K562 (cell line): ENCODE measurements around the gene UBALD2. TPM values are rescaled to one million over a fixed set of nuclear protein-coding genes. Genes with fewer than 3 reads are reported as not detected.

Experiments used
- FIP1L1 ChIP-seq: fragments of 200-400 bp; formaldehyde crosslinking; IDR thresholded peaks from 2 replicates; pipeline ENCODE4 v1.6.1; 2018; ENCODE audit warnings: mild to moderate bottlenecking, low read depth, low read length; ENCODE audit not compliant: poor library complexity, severe bottlenecking
- FOXK2 ChIP-seq, 2 experiments: fragments of 450-650 bp; IDR thresholded peaks in 1 of 2; conservative IDR thresholded peaks in 1 of 2; 2 replicates each; pipeline ENCODE4 v1.6.1; 2016; ENCODE audit warnings: low read depth in 2 of 2, mild to moderate bottlenecking in 1 of 2
- FOXO4 ChIP-seq: fragments of 450-650 bp; formaldehyde crosslinking; IDR thresholded peaks from 2 replicates; pipeline ENCODE4 v1.4.0; 2020; ENCODE audit warnings: mild to moderate bottlenecking, moderate library complexity
- HOMEZ ChIP-seq: fragments of 250-450 bp; sonication (Bioruptor Pico); IDR thresholded peaks from 2 replicates; pipeline ENCODE4 v1.4.0; 2020; ENCODE audit warnings: mild to moderate bottlenecking, moderate library complexity
- ILF3 ChIP-seq: fragments of 450-650 bp; IDR thresholded peaks from 2 replicates; pipeline ENCODE4 v1.6.1; 2018; ENCODE audit warnings: antibody characterized with exemption, mild to moderate bottlenecking, moderate library complexity, borderline replicate concordance
- NR2C2 ChIP-seq, 2 experiments: fragments of 200-800 bp in 1 of 2; sonication (Bioruptor generic) in 1 of 2; sonication (generic) in 1 of 2; formaldehyde crosslinking in 1 of 2; IDR thresholded peaks; 2 replicates each; pipeline versions ENCODE4 v1.6.1 to v1.8.0; 2016 to 2022; ENCODE audit warnings: mild to moderate bottlenecking in 1 of 2, missing compliant biosample characterization in 1 of 2, missing genetic modification characterization in 1 of 2, missing genetic modification reagents in 1 of 2
- PKNOX1 ChIP-seq: fragments of 450-650 bp; IDR thresholded peaks from 2 replicates; pipeline ENCODE4 v1.6.1; 2016
- PRPF4 ChIP-seq: fragments of 200-400 bp; formaldehyde crosslinking; IDR thresholded peaks from one replicate; pipeline ENCODE4 v1.6.1; 2017; ENCODE audit warnings: low read length, low read depth, mild to moderate bottlenecking; ENCODE audit not compliant: insufficient read depth, poor library complexity, severe bottlenecking
- RBM14 ChIP-seq: fragments of 200-400 bp; formaldehyde crosslinking; IDR thresholded peaks from 2 replicates; pipeline ENCODE4 v1.6.1; 2018; ENCODE audit warnings: low read depth, mild to moderate bottlenecking, low read length, moderate library complexity, borderline replicate concordance; ENCODE audit not compliant: insufficient read depth
- SIN3B ChIP-seq: fragments of 450-650 bp; IDR thresholded peaks from 2 replicates; pipeline ENCODE4 v1.6.1; 2017; ENCODE audit warnings: low read depth, mild to moderate bottlenecking, moderate library complexity
- SIRT6 ChIP-seq: IDR thresholded peaks from one replicate; pipeline ENCODE4 v1.6.1; 2012; ENCODE audit warnings: low read depth, mild to moderate bottlenecking, control low read depth, inconsistent platforms, low read length, moderate library complexity
- SRSF9 ChIP-seq: fragments of 200-400 bp; formaldehyde crosslinking; IDR thresholded peaks from 2 replicates; pipeline ENCODE4 v1.6.1; 2017; ENCODE audit warnings: low read depth, low read length, borderline replicate concordance
- TCF3 ChIP-seq: sonication (generic); formaldehyde crosslinking; IDR thresholded peaks from 2 replicates; pipeline ENCODE4 v1.4.0; 2020; ENCODE audit warnings: mild to moderate bottlenecking, missing genetic modification reagents
- TEAD2 ChIP-seq: fragments of 450-650 bp; IDR thresholded peaks from 2 replicates; pipeline ENCODE4 v1.6.1; 2016; ENCODE audit warnings: missing genetic modification characterization, control low read depth, missing compliant biosample characterization
- ZNF133 ChIP-seq: fragments of 250-450 bp; sonication (Bioruptor Pico); IDR thresholded peaks from 2 replicates; pipeline ENCODE4 v1.4.0; 2020; ENCODE audit warnings: mild to moderate bottlenecking
- ZNF197 ChIP-seq: fragments of 200-800 bp; sonication (Bioruptor generic); IDR thresholded peaks from 2 replicates; pipeline ENCODE4 v1.6.1; 2016; ENCODE audit warnings: low read depth, missing genetic modification characterization, missing compliant biosample characterization
- ZNF239 ChIP-seq: fragments of 250-450 bp; sonication (Bioruptor Pico); IDR thresholded peaks from 2 replicates; pipeline ENCODE4 v1.4.0; 2020; ENCODE audit warnings: mild to moderate bottlenecking
- ZNF511 ChIP-seq: sonication (generic); formaldehyde crosslinking; IDR thresholded peaks from 2 replicates; pipeline ENCODE4 v1.8.0; 2022; ENCODE audit warnings: mild to moderate bottlenecking, missing genetic modification reagents
- ZNF589 ChIP-seq: fragments of 200-800 bp; sonication (Bioruptor generic); IDR thresholded peaks from 2 replicates; pipeline ENCODE4 v1.6.1; 2016; ENCODE audit warnings: low read depth, missing genetic modification characterization, missing compliant biosample characterization
- polyA plus RNA-seq, 8 experiments: library from polyadenylated mRNA; depleted of rRNA in 4 of 8; stranded (reverse) in 5 of 8; unstranded in 3 of 8; fragments of >200 nt; fragmentation: Nextera tagmentation in 2 of 8; fragmentation: Illumina TruSeq in 1 of 8; extraction: Ambion mirVana in 2 of 8; extraction: Trizol in 1 of 8; gene quantifications; 2 replicates each; pipeline versions ENCODE4 v1.2.1 to v1.2.3, GENCODE V29; 2011 to 2014; ENCODE audit warnings: inconsistent platforms in 1 of 8, missing spikeins in 1 of 8
- total RNA-seq, 7 experiments: library from RNA; depleted of rRNA in 6 of 7; stranded (reverse); fragments of >200 nt in 6 of 7; fragmentation: Illumina TruSeq in 2 of 7; extraction: Trizol in 2 of 7; gene quantifications; 2 replicates each; pipeline versions ENCODE4 v1.2.1 to v1.2.3, GENCODE V29; 2011 to 2021; ENCODE audit warnings: low replicate concordance in 1 of 7
- TF ChIP-seq, protein P1 (sequence below), 3 experiments: IDR thresholded peaks in 2 of 3; conservative IDR thresholded peaks in 1 of 3; 2 replicates each; pipeline ENCODE4 v1.5.1; 2011 to 2012; ENCODE audit warnings: low read length in 3 of 3, mild to moderate bottlenecking in 3 of 3, control low read depth in 2 of 3, improper control_type of control experiment in 1 of 3, inconsistent platforms in 1 of 3, low read depth in 1 of 3, mixed read lengths in 1 of 3, moderate library complexity in 1 of 3; ENCODE audit not compliant: insufficient read depth in 2 of 3

UBALD2 gene
- total and polyA plus RNA-seq, 9 of the 15 experiments (the other 6 are each of a cell fraction or from before 2014, with no cell fraction given): 2.3 to 94.1 (median 25.3) TPM

- TF ChIP-seq FOXK2 (conservative IDR thresholded peaks at IDR 0.05 in 1 of 2, IDR thresholded peaks at IDR 0.05 in 1 of 2; ENCODE audit: low read depth in 2 of 2) (peak; percentile 94 to 95), SIN3B (peak; percentile 34; the same call in 1 of the 2 replicates), FIP1L1 (peak; percentile 55), ZNF197 (CRISPR knock-in tag) (0 out of 2 replicates have a peak, but pooled peaks have one; percentile 5), TEAD2 (tag) (no peak), FOXO4 (CRISPR knock-in tag) (no peak), SRSF9 (no peak), PKNOX1 (peak; percentile 30), ZNF239 (CRISPR knock-in tag) (no peak), SIRT6 (no peak), ZNF133 (0 out of 2 replicates have a peak, but pooled peaks have one; percentile 20), ILF3 (no peak), HOMEZ (CRISPR knock-in tag) (no peak), PRPF4 (peak; percentile 38), NR2C2 (CRISPR knock-in tag; IDR thresholded peaks at IDR 0.05) (0 out of 2 replicates have a peak, but pooled peaks have one; percentile 22), NR2C2 (tag; IDR thresholded peaks at IDR 0.05) (no peak), RBM14 (0 out of 2 replicates have a peak, but pooled peaks have one; percentile 62), TCF3 (CRISPR knock-in tag) (no peak), ZNF589 (CRISPR knock-in tag) (no peak), ZNF511 (peak; percentile 53; the same call in 1 of the 2 replicates)
- TF ChIP-seq, protein P1, sequence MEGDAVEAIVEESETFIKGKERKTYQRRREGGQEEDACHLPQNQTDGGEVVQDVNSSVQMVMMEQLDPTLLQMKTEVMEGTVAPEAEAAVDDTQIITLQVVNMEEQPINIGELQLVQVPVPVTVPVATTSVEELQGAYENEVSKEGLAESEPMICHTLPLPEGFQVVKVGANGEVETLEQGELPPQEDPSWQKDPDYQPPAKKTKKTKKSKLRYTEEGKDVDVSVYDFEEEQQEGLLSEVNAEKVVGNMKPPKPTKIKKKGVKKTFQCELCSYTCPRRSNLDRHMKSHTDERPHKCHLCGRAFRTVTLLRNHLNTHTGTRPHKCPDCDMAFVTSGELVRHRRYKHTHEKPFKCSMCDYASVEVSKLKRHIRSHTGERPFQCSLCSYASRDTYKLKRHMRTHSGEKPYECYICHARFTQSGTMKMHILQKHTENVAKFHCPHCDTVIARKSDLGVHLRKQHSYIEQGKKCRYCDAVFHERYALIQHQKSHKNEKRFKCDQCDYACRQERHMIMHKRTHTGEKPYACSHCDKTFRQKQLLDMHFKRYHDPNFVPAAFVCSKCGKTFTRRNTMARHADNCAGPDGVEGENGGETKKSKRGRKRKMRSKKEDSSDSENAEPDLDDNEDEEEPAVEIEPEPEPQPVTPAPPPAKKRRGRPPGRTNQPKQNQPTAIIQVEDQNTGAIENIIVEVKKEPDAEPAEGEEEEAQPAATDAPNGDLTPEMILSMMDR (IDR thresholded peaks at IDR 0.05 in 2 of 3, conservative IDR thresholded peaks at IDR 0.05 in 1 of 3; ENCODE audit: insufficient read depth in 2 of 3, low read depth in 1 of 3, low read length in 3 of 3): no peak
Measured at GRCh38 chr17:76265624-76266243, 586 bp downstream of the UBALD2 start (continued).
